SH-SY5Y (cell line): ENCODE measurements around the gene TEX22.

ENCODE experiments used
- GATA2 ChIP-seq: IDR thresholded peaks from 2 replicates; pipeline ENCODE4 v1.6.1; 2011; ENCODE audit warnings: mild to moderate bottlenecking, low read depth, low read length
- GATA3 ChIP-seq: IDR thresholded peaks from 2 replicates; pipeline ENCODE4 v1.6.1; 2011; ENCODE audit warnings: low read depth, mild to moderate bottlenecking, low read length, moderate library complexity

GRCh38 chr14:105368426-105368825 is 29.9 kb upstream of the TEX22 start:
- TF ChIP-seq GATA3 = no peak
- TF ChIP-seq GATA2 = no peak
